Fibroblast of skin of back (primary cell): ENCODE data around the gene CD300LG.
"Not testable (repeated sequence)": the region's sequence is repeated elsewhere in the genome, so short reads cannot be mapped to it uniquely, and the experiment has no call there.

Experiments used
- DNase-seq: peaks from one replicate; pipeline ENCODE4 v3.0.0-alpha.2; 2013

CD300LG gene

DNA sequence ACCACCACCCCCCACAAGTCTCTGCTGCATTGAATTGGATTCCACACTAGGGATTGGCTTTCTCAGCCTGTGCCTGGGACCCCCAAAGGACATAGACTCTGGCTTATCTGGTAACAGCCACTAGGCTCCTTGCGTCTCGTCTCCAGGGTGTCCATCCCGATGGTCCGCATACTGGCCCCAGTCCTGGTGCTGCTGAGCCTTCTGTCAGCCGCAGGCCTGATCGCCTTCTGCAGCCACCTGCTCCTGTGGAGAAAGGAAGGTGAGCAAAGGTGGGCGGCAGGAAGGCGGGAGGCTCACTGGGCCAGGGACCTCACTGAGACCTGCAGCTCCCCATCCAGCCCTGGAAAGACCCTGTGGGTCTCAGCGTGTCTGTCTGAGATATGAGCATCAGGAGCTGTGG is 8.1 kb downstream of the CD300LG start:
- no peak for DNase-seq

GRCh38 chr17:43856141-43856540 is 9.2 kb downstream of the CD300LG start:
- no peak for DNase-seq

GRCh38 chr17:43857141-43857540 is 10.2 kb downstream of the CD300LG start:
- no peak for DNase-seq

DNA sequence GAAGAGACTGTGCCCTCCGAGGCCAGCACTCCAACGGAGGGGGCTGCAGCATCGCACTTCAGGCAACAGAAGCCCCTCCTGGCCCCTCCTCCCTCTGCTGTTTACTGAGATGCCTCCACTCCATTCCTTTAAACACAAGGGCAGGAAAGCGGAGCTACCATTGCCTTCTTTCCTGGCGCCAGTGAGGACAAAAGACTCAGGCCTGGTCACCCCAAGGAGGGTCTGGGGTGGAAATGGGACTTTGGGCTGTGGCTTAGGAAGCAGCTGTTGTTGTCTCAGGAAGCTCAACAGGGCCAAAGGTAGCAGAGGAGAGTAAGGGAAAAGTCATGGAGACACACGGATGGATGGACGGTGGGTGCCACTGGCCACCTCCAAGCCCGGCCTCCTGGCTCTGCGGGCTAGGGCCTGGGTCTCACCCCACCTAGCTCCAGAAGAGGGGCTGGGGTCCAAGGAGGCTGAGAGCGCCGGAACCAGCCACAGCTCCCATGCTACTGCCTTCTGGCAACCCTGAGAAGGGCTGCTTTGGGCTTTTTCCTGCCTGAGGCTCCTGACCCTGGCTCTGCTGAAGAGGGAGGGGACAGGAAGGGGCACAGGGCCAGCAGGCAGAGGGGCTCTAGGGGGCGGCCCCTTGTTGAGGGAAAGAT is 11.1 kb downstream of the CD300LG start:
- DNase-seq = no peak

DNA sequence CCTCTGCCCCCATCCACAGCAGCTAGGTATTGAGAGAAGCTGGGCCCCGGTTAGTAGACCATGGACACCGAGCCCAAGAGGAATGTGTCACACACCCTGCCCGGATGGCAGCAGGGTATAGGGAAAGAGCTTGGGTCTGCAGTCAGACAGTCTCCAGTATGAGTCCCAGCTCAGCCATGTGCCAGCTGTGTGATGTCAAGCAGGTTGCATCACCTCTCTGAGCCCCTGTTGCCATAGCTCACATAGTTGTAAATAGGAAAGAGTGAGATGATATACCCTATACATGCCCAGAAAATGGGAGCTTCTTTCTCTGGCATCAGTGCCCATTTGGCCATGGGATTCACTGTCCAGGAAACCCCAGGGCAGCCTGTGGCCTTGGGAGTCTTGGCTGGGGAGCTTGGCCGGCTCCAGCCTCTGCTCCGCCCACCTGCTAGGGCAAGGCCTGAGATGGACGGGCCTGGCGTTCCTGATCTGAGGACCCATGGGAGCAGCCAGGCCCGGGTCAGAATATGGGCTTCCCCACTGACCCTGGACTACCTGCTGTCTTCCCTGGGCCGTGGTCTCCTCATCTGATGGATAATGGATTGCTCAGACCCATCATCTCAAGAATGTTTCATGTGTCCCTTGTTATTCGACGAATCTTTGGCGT is 13.2 kb downstream of the CD300LG start:
- no peak for DNase-seq

- DNase-seq = no peak
Measured at GRCh38 chr17:43860927-43861622, 14.1 kb downstream of the CD300LG start.

GRCh38 chr17:43861960-43862359 is 15.0 kb downstream of the CD300LG start:
- DNase-seq = no peak

DNA sequence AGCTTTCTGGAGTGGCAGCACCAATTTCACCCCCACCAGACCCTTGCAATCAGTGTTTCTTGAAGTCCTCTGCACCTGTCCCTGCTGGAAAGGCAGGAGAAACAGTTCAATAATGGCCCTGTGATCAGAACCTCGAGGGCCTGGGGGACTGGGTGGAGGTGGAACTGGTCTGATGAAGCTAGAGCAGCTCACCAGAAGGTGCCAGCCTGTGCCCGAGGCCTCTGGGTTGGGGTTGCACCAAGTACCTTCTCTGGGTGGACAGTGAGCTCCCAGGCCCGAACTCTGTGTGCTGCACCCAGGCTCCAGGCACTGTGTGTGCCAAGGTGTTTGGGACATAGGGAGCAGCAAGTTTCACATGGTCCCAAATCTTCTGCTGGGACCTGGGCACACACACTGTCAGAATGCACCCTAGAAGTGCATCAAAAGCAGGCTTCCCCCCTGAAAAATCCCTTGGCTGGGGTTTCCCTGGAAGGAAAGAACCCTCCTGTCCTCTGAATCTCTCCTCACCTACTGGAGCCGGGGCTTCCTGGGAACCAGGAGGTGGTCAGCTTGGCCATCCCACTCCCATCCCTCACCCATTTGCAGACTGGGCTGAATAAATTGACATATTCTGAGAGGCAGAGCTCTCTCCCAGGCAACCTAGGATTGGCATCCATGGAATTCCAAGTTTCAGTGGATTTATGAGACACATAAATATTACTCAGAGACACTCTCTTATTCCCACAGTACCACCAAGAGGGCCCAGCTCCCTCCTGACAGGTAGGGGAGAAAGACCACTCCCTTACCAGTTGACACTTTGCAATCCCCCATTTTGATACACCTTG is 17.4 kb downstream of the CD300LG start:
- DNase-seq = no peak

DNA sequence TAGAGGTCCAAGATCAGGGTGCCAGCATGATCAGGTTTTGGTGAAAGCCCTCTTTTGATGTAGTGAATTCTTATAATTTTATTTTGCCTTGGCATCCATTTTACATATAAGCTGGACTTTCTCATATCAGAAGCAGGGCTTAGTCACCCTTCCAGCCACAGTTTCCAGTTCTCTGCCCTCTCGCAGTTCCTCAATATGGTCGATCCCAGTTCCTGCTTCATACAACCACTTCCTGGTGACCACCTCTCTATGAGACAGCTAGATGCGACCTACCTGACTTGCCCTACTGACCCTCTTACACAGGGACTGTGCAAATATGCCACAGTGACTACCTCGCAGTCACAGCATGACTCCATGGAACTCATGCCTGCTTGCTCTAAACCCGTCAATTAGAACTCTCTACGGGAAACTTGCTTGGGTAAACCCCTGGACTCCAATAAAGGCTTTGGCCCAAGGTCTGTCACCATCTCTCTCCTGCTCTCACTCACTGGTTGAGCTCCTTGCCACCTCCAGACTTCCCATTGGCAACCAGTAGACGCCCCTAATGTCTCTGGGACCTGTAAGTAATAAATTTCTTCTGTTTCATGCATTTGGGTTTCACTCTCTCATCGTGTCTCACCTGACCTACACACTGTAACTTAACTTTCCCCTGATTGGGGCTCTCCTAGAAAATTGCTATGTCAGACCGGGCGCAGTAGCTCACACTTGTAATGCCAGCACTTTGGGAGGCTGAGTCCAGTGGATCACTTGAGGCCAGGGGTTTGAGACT is 21.4 kb downstream of the CD300LG start:
- no peak for DNase-seq

GRCh38 chr17:43869031-43869430 is 22.1 kb downstream of the CD300LG start:
- DNase-seq = not testable (repeated sequence)

GRCh38 chr17:43871946-43872690 is 25.1 kb downstream of the CD300LG start:
- DNase-seq = no peak

GRCh38 chr17:43873091-43873490 is 26.1 kb downstream of the CD300LG start:
- no peak for DNase-seq

GRCh38 chr17:43873815-43874214 is 26.8 kb downstream of the CD300LG start:
- DNase-seq = no peak

GRCh38 chr17:43874293-43874692 is 27.3 kb downstream of the CD300LG start:
- DNase-seq = no peak

- DNase-seq = no peak
Measured at GRCh38 chr17:43875476-43876147, 28.6 kb downstream of the CD300LG start.

DNA sequence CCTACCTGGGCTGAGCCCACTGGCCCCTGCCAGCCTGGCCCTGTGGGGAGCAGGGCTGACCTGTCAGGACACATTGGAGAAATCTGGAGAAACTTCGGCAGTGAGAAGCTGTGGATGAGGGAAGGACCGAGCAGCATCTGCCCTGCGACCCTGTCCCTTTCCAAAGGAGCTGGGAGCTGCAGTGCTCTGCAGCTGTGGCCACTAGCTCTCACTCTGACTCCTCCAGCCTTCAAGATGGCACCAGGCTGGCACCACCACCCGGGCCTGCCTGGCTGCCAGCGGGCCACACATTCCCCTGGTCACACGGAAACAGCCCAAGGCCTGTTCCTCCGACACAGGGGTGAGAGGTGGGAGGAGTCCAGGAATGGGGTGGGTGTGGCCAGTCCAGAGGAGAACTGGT is 30.1 kb downstream of the CD300LG start:
- DNase-seq = no peak

GRCh38 chr17:43877451-43878155 is 30.6 kb downstream of the CD300LG start:
- DNase-seq = no peak

DNA sequence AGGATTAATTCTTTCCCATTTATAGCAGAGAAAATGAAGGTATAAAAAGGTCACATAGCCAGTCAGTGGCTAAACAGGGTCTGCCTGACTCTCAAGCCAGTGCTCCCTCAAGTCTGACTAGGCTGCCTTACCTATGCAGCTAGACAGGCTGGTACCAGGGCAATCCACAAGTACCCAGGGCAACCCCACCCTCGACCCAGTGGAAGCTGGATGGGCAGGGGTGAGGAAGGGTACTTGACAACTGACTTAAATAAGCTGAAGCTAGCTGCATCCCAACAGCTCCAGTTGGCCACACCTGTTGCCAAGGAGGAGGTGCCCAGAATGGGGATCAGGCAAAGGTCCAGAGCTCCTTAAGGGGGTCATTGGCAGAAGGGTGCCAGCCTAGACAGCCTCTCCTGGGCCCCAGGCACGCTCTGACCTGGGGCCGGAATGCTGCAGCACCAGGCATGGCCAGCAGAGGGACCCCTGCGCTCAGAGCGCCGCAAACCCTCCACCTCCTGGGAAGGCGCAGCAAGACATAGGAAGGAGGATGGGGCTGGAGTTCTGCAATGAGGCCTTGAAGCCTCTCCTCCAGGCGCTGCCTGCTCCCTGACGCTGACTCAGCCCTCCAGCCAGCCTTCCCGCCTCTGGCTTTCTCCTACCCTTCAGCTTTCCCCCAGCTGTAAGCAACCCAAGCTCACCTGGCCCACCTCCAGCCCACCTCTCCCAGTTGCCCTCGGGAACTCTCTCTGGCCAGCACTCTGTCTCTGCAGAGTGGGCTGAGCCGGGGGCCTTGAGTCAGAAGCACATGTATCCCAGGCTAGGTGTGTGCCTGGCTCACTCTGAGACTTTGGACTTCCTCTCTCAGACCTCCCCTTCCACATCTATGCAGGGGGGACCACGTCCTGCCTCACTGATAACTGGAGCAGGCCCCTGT is 31.5 kb downstream of the CD300LG start:
- peak; percentile 87 for DNase-seq
